GM12878 (cell line): ENCODE results near the gene PNMA1. TPM values are rescaled to one million over a fixed set of nuclear protein-coding genes. Genes with fewer than 3 reads are reported as not detected.

Source experiments
- CHD1 ChIP-seq: IDR thresholded peaks from 2 replicates; pipeline ENCODE4 v1.6.1; 2012; ENCODE audit warnings: low read depth, low read length, improper control_type of control experiment
- CREB1 ChIP-seq: IDR thresholded peaks from 2 replicates; pipeline ENCODE4 v1.6.1; 2012; ENCODE audit warnings: low read depth, mild to moderate bottlenecking, inconsistent platforms
- FOXK2 ChIP-seq: fragments of 450-650 bp; IDR thresholded peaks from 2 replicates; pipeline ENCODE4 v1.6.1; 2017; ENCODE audit warnings: mild to moderate bottlenecking, moderate library complexity
- HDGF ChIP-seq: fragments of 450-650 bp; IDR thresholded peaks from 2 replicates; pipeline ENCODE4 v1.6.1; 2016; ENCODE audit warnings: antibody characterized with exemption
- IKZF1 ChIP-seq: fragments of 450-650 bp; conservative IDR thresholded peaks from 2 replicates; pipeline ENCODE4 v1.6.1; 2017; ENCODE audit warnings: antibody characterized with exemption, mild to moderate bottlenecking
- IKZF2 ChIP-seq, 2 experiments: fragments of 450-650 bp; IDR thresholded peaks; 2 replicates each; pipeline ENCODE4 v1.6.1; 2017; ENCODE audit warnings: mild to moderate bottlenecking in 2 of 2, moderate library complexity in 2 of 2
- KAT2A ChIP-seq: conservative IDR thresholded peaks from 2 replicates; pipeline ENCODE4 v1.6.1; 2011; ENCODE audit warnings: low read depth, low read length; ENCODE audit not compliant: control insufficient read depth
- KDM1A ChIP-seq: fragments of 200-600 bp; sonication (generic); IDR thresholded peaks from 2 replicates; pipeline ENCODE4 v1.6.1; 2016; ENCODE audit warnings: borderline replicate concordance
- KLF5 ChIP-seq: fragments of 450-650 bp; IDR thresholded peaks from 2 replicates; pipeline ENCODE4 v1.6.1; 2014; ENCODE audit warnings: mild to moderate bottlenecking; ENCODE audit not compliant: partially characterized antibody
- NFIC ChIP-seq: IDR thresholded peaks from 2 replicates; pipeline ENCODE4 v1.6.1; 2012; ENCODE audit warnings: low read depth, mild to moderate bottlenecking, inconsistent platforms, low read length, moderate library complexity
- NR2C1 ChIP-seq: fragments of 450-650 bp; IDR thresholded peaks from 2 replicates; pipeline ENCODE4 v1.6.1; 2017; ENCODE audit warnings: antibody characterized with exemption, mild to moderate bottlenecking, moderate library complexity
- NR2C2 ChIP-seq: IDR thresholded peaks from 2 replicates; pipeline ENCODE4 v1.6.1; 2011; ENCODE audit warnings: borderline replicate concordance, low read depth; ENCODE audit not compliant: control insufficient read depth, insufficient read length
- PBX3 ChIP-seq: IDR thresholded peaks from 2 replicates; pipeline ENCODE4 v1.6.1; 2011; ENCODE audit warnings: mild to moderate bottlenecking, low read depth, low read length, moderate library complexity; ENCODE audit not compliant: insufficient replicate concordance
- POU2F2 ChIP-seq: IDR thresholded peaks from 3 replicates; pipeline ENCODE4 v1.6.1; 2011; ENCODE audit warnings: low read depth, mild to moderate bottlenecking, low read length, borderline replicate concordance
- RCOR1 ChIP-seq: conservative IDR thresholded peaks from 2 replicates; pipeline ENCODE4 v1.6.1; 2012; ENCODE audit warnings: low read depth, low read length, improper control_type of control experiment
- SIN3A ChIP-seq: IDR thresholded peaks from 2 replicates; pipeline ENCODE4 v1.6.1; 2012; ENCODE audit warnings: low read depth, low read length, improper control_type of control experiment
- SMC3 ChIP-seq: IDR thresholded peaks from 2 replicates; pipeline ENCODE4 v1.6.1; 2011; ENCODE audit warnings: low read length, improper control_type of control experiment, borderline replicate concordance
- SRF ChIP-seq, 2 experiments: IDR thresholded peaks; 2 replicates each; pipeline ENCODE4 v1.6.1; 2011; ENCODE audit warnings: low read depth in 2 of 2, low read length in 2 of 2, mild to moderate bottlenecking in 1 of 2, moderate library complexity in 1 of 2
- YY1 ChIP-seq: IDR thresholded peaks from 2 replicates; pipeline ENCODE4 v1.6.1; 2011; ENCODE audit warnings: low read depth, mild to moderate bottlenecking, low read length
- ZNF207 ChIP-seq: fragments of 450-650 bp; IDR thresholded peaks from 2 replicates; pipeline ENCODE4 v1.6.1; 2014; ENCODE audit warnings: antibody characterized with exemption, mild to moderate bottlenecking, borderline replicate concordance
- ZNF217 ChIP-seq: fragments of 450-650 bp; IDR thresholded peaks from 2 replicates; pipeline ENCODE4 v1.6.1; 2017; ENCODE audit warnings: antibody characterized with exemption, mild to moderate bottlenecking
- ZZZ3 ChIP-seq: IDR thresholded peaks from 2 replicates; pipeline ENCODE4 v1.6.1; 2011; ENCODE audit warnings: low read depth; ENCODE audit not compliant: control insufficient read depth, insufficient read length
- polyA plus RNA-seq, 11 experiments: library from polyadenylated mRNA; depleted of rRNA in 4 of 11; unstranded in 6 of 11; stranded (reverse) in 5 of 11; fragments of >200 nt; fragmentation: Nextera tagmentation in 4 of 11; fragmentation: Illumina TruSeq in 1 of 11; extraction: Ambion mirVana in 4 of 11; extraction: Trizol in 1 of 11; gene quantifications; 1 replicate in 1 of 11; 2 replicates in 10 of 11; pipeline versions ENCODE4 v1.2.1 to v1.2.3, GENCODE V29; 2011 to 2016; ENCODE audit warnings: inconsistent platforms in 2 of 11, missing spikeins in 2 of 11, low read depth in 1 of 11
- total RNA-seq, 4 experiments: library from RNA; depleted of rRNA in 3 of 4; stranded (reverse); fragments of >200 nt in 3 of 4; fragmentation: Illumina TruSeq in 1 of 4; extraction: Trizol in 1 of 4; gene quantifications; 2 replicates each; pipeline versions ENCODE4 v1.2.1 to v1.2.3, GENCODE V29; 2013 to 2021
- TF ChIP-seq, protein P1 (sequence below): IDR thresholded peaks from 2 replicates; pipeline ENCODE4 v1.6.1; 2011; ENCODE audit warnings: borderline replicate concordance, low read depth, mild to moderate bottlenecking, moderate library complexity, low read length; ENCODE audit not compliant: insufficient read depth, poor library complexity, severe bottlenecking
- TF ChIP-seq, protein P2 (sequence below): fragments of 450-650 bp; IDR thresholded peaks from 2 replicates; pipeline ENCODE4 v1.6.1; 2016; ENCODE audit warnings: mild to moderate bottlenecking
- TF ChIP-seq, protein P3 (sequence below): fragments of 450-650 bp; IDR thresholded peaks from 2 replicates; pipeline ENCODE4 v1.6.1; 2016; ENCODE audit warnings: mild to moderate bottlenecking

The PNMA1 gene
- total and polyA plus RNA-seq, 10 of the 15 experiments (the other 5 are each of a cell fraction or from before 2014, with no cell fraction given), result 1.8 to 39.3 (median 11.1) TPM

GRCh38 chr14:73758392-73759182 is 44.4 kb upstream of the PNMA1 start (continued):
- TF ChIP-seq HDGF, result peak; percentile 61; the same call in 1 of the 2 replicates
- TF ChIP-seq, protein P1, sequence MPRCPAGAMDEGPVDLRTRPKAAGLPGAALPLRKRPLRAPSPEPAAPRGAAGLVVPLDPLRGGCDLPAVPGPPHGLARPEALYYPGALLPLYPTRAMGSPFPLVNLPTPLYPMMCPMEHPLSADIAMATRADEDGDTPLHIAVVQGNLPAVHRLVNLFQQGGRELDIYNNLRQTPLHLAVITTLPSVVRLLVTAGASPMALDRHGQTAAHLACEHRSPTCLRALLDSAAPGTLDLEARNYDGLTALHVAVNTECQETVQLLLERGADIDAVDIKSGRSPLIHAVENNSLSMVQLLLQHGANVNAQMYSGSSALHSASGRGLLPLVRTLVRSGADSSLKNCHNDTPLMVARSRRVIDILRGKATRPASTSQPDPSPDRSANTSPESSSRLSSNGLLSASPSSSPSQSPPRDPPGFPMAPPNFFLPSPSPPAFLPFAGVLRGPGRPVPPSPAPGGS, result no peak
- TF ChIP-seq, protein P2, sequence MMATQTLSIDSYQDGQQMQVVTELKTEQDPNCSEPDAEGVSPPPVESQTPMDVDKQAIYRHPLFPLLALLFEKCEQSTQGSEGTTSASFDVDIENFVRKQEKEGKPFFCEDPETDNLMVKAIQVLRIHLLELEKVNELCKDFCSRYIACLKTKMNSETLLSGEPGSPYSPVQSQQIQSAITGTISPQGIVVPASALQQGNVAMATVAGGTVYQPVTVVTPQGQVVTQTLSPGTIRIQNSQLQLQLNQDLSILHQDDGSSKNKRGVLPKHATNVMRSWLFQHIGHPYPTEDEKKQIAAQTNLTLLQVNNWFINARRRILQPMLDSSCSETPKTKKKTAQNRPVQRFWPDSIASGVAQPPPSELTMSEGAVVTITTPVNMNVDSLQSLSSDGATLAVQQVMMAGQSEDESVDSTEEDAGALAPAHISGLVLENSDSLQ, result peak; percentile 11; the same call in 1 of the 2 replicates
- TF ChIP-seq ZZZ3, result no peak
- TF ChIP-seq KDM1A, result no peak
- no peak for TF ChIP-seq KLF5
- no peak for TF ChIP-seq KAT2A
- no peak for TF ChIP-seq RCOR1
- TF ChIP-seq SMC3, result peak; percentile 40; the same call in 1 of the 2 replicates
- TF ChIP-seq IKZF1, result peak; percentile 76
- TF ChIP-seq NFIC, result no peak
- no peak for TF ChIP-seq CREB1
- peak; percentile 85 to 87 for TF ChIP-seq IKZF2 (IDR thresholded peaks at IDR 0.05)
- no peak for TF ChIP-seq PBX3
- TF ChIP-seq SIN3A, result peak; percentile 70
- TF ChIP-seq CHD1, result no peak
- TF ChIP-seq SRF (IDR thresholded peaks at IDR 0.05; ENCODE audit: low read depth in 2 of 2, low read length in 2 of 2), result 0 out of 4 replicates have a peak, but pooled peaks of 1 of the 2 experiments have one; percentile 48
- TF ChIP-seq YY1, result 0 out of 2 replicates have a peak, but pooled peaks have one; percentile 29
- TF ChIP-seq, protein P3, sequence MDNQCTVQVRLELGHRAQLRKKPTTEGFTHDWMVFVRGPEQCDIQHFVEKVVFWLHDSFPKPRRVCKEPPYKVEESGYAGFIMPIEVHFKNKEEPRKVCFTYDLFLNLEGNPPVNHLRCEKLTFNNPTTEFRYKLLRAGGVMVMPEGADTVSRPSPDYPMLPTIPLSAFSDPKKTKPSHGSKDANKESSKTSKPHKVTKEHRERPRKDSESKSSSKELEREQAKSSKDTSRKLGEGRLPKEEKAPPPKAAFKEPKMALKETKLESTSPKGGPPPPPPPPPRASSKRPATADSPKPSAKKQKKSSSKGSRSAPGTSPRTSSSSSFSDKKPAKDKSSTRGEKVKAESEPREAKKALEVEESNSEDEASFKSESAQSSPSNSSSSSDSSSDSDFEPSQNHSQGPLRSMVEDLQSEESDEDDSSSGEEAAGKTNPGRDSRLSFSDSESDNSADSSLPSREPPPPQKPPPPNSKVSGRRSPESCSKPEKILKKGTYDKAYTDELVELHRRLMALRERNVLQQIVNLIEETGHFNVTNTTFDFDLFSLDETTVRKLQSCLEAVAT, result peak; percentile 74
- TF ChIP-seq ZNF217, result no peak
- no peak for TF ChIP-seq NR2C2
- no peak for TF ChIP-seq FOXK2
- TF ChIP-seq POU2F2, result 0 out of 3 replicates have a peak, but pooled peaks have one; percentile 11
- no peak for TF ChIP-seq NR2C1
- peak; percentile 59 for TF ChIP-seq ZNF207
